Naive thymus-derived CD8-positive, alpha-beta T cell (primary cell): Measurements from ENCODE around the gene ASF1A. TPM values are rescaled to one million over a fixed set of nuclear protein-coding genes. Genes with fewer than 3 reads are reported as not detected.

Experiments
- ATAC-seq, 2 donors: fragments of 150-1000 bp; cut with Tn5 transposase in 1 of 2; sonication (Bioruptor Pico), chemical (Tn5 transposase) in 1 of 2; 1 replicate in 1 of 2; 2 replicates in 1 of 2; pipeline ENCODE4 v1.10.0; 2021; ENCODE audit warnings: mild to moderate bottlenecking in 2 of 2, moderate library complexity in 2 of 2
- POLR2A ChIA-PET: fragments of 350-600 bp; sonication (Branson Sonifier 250); formaldehyde crosslinking; loops from one replicate; lab custom pipeline; 2021; ENCODE audit warnings: antibody characterized with exemption; lab: Charles Lee
- DNase-seq, 10 donors: peaks; one replicate each; pipeline versions ENCODE4 v3.0.0 to v3.0.0-alpha.2; 2020 to 2022
- H3K27ac Mint-ChIP-seq, 10 donors: one replicate each; pipeline ENCODE4 v1.8.0; 2020 to 2022; ENCODE audit warnings: mild to moderate bottlenecking in 10 of 10, mixed read lengths in 10 of 10, moderate library complexity in 4 of 10, inconsistent platforms in 1 of 10
- H3K27me3 Mint-ChIP-seq, 5 donors: one replicate each; pipeline ENCODE4 v1.8.0; 2021 to 2022; ENCODE audit warnings: mixed read lengths in 5 of 5
- H3K36me3 Mint-ChIP-seq, 3 donors: one replicate each; pipeline ENCODE4 v1.8.0; 2020 to 2022; ENCODE audit warnings: mixed read lengths in 3 of 3, mild to moderate bottlenecking in 2 of 3, inconsistent platforms in 1 of 3
- H3K4me1 Mint-ChIP-seq, 4 donors: one replicate each; pipeline ENCODE4 v1.8.0; 2021 to 2022; ENCODE audit warnings: mixed read lengths in 4 of 4
- H3K4me3 Mint-ChIP-seq, 10 donors: one replicate each; pipeline ENCODE4 v1.8.0; 2020 to 2022; ENCODE audit warnings: mild to moderate bottlenecking in 10 of 10, mixed read lengths in 10 of 10, moderate library complexity in 6 of 10, inconsistent platforms in 1 of 10
- H3K9me3 Mint-ChIP-seq, 9 donors: one replicate each; pipeline ENCODE4 v1.8.0; 2020 to 2022; ENCODE audit warnings: mixed read lengths in 9 of 9, mild to moderate bottlenecking in 3 of 9, inconsistent platforms in 1 of 9, moderate library complexity in 1 of 9
- polyA plus RNA-seq, 3 donors: library from polyadenylated mRNA; unstranded; fragments of 300-500 nt; fragmentation: Illumina TruSeq; gene quantifications; one replicate each; pipeline ENCODE4 v1.2.3, GENCODE V29; 2021
- total RNA-seq, 8 experiments: library from RNA in 2 of 8; stranded (reverse) in 2 of 8; gene quantifications; one replicate each; pipeline ENCODE4 v1.2.3 and lab custom pipeline; 2021 to 2026

ASF1A gene
- total and polyA plus RNA-seq, 5 experiments from 2014 or later, result 45.3 to 70.9 (median 58.8) TPM

DNA sequence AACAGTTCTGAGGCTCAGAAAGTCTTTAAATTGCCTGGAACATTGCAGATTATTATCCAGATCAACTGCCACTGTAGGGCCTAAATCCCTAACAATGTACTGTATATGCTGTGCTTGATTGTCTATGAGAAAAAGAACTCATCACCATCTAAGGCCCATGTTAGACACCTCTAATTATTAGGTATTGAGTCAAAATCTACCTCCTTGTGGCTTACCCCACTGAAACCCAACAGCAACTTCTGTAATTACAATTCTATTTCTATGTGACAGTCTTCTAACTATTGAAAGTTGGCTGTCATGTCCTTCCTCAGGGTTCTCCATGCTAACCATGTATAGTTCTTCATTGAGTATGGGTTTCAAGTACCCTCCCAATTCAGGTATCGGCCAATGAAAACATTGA, 27.1 kb downstream of the ASF1A start:
- Mint-ChIP-seq H3K27ac (peak overlapping the region in 1 of 10 donors; percentile 52), H3K36me3 (peaks cover 3 to 91% (median 27%) of the 10 kb centered on the region in 3 donors), H3K4me1 (peaks cover 0 to 4% (median 4%) of the 10 kb centered on the region in 4 donors), H3K9me3 (no peaks in the 10 kb centered on the region), H3K27me3 (no peaks in the 10 kb centered on the region), H3K4me3 (no peak overlapping the region)
- ATAC-seq, result no peak
- no peak for DNase-seq
- POLR2A ChIA-PET, result interaction anchor here (0.8 kb wide), 1 partner anchor 286 kb away, joined by 3 read pairs; no protein-coding TSS in a partner anchor

GRCh38 chr6:118923035-118923434, 29.1 kb downstream of the ASF1A start:
- ATAC-seq (no peak), DNase-seq (no peak)
- POLR2A ChIA-PET, result no interaction called here
- Mint-ChIP-seq H3K27ac (no peak overlapping the region), H3K4me1 (peaks cover 4 to 10% (median 5%) of the 10 kb centered on the region in 4 donors), H3K9me3 (no peaks in the 10 kb centered on the region), H3K36me3 (peaks cover 8 to 91% (median 33%) of the 10 kb centered on the region in 3 donors), H3K4me3 (no peak overlapping the region), H3K27me3 (no peaks in the 10 kb centered on the region)

DNA sequence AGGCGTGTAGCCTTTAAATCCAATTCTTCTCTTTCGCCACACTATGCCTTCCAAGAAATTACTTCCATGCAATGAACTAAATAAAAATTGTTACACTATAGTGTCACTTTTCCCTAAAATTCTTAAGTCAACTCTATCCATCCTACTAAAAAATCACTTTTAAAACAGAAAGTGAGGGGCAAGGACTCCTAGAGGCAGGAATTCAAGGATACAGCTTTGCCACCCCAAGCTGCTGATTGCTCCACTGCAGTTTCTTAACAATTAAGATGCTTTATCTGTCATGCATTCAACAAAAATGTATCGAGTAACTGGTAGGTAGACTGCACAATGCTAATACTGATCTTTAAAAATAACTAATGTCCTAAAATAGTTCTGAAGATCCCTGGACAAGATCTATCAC, 36.7 kb downstream of the ASF1A start:
- ATAC-seq (no peak), DNase-seq (no peak)
- H3K4me3 Mint-ChIP-seq, result no peak overlapping the region
- H3K27me3 Mint-ChIP-seq, result no peaks in the 10 kb centered on the region
- H3K9me3 Mint-ChIP-seq, result no peaks in the 10 kb centered on the region
- H3K27ac Mint-ChIP-seq, result no peak overlapping the region
- peaks cover 4 to 64% (median 25%) of the 10 kb centered on the region in 3 donors for H3K36me3 Mint-ChIP-seq
- peaks cover 10 to 42% (median 31%) of the 10 kb centered on the region in 4 donors for H3K4me1 Mint-ChIP-seq
- POLR2A ChIA-PET, result no interaction called here

GRCh38 chr6:118931436-118931835, 37.5 kb downstream of the ASF1A start:
- POLR2A ChIA-PET, result no interaction called here
- DNase-seq, result no peak
- no peak overlapping the region for H3K4me3 Mint-ChIP-seq
- peaks cover 4 to 60% (median 20%) of the 10 kb centered on the region in 3 donors for H3K36me3 Mint-ChIP-seq
- no peak for ATAC-seq
- peaks cover 11 to 44% (median 33%) of the 10 kb centered on the region in 4 donors for H3K4me1 Mint-ChIP-seq
- H3K9me3 Mint-ChIP-seq, result peaks cover 0 to 4% (median 0%) of the 10 kb centered on the region in 9 donors
- no peak overlapping the region for H3K27ac Mint-ChIP-seq
- no peaks in the 10 kb centered on the region for H3K27me3 Mint-ChIP-seq

DNA sequence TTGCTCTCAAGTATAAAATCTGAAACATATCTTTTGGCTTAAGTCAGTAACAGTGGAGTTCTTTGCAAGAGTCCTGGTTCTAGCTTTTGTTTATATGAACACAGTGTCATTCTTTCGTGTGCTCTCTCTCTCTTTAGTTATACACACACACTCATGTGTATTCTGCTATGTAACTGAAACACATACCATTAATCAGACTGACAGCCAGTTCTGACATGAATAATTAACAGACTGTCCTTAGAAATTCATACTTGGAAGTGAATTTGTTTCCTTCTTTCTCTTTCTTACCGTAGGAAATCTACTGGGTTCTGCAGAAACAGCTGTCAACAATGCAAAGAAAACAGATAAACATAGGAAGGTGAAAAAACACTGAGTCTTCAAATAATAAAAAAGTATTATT, 38.5 kb downstream of the ASF1A start:
- Mint-ChIP-seq H3K27ac (peak overlapping the region in 1 of 10 donors; percentile 75), H3K4me1 (peaks cover 15 to 53% (median 38%) of the 10 kb centered on the region in 4 donors), H3K36me3 (peaks cover 0 to 52% (median 20%) of the 10 kb centered on the region in 3 donors), H3K9me3 (peaks cover 0 to 14% (median 0%) of the 10 kb centered on the region in 9 donors), H3K4me3 (peak overlapping the region in 2 of 10 donors; percentile 86), H3K27me3 (no peaks in the 10 kb centered on the region)
- DNase-seq (no peak), ATAC-seq (no peak)
- POLR2A ChIA-PET, result interaction anchor here (0.6 kb wide), 1 partner anchor 144 kb away, joined by 3 read pairs; no protein-coding TSS in a partner anchor

DNA sequence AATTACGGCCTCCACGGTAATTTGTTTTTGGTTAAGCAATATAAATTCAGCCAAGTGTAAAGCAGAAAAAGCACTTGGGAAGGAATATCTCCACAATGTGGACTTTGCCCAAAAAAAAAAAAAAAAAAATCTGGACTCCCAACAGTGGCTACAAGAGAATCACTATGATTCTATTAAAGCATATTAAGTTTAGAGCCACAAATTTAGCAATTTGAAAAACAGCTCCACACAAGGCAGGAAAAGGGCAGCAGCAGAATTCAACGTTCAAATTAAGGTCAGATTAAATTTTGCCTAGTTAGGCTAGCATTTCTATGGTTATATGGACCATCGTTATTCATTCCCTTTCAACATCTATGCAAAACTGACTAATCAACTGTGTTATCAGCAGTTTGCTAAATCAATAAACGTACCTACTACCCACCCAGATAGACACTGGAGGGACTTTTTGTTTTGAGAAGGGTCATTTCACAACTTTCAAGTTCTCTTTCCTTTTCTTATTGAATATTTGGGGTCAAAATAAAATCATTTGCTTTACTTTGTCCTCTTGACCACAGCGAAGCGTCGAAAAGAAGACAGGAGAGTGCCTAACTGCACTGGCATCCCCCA, 40.0 kb downstream of the ASF1A start:
- peaks cover 5 to 39% (median 32%) of the 10 kb centered on the region in 3 donors for H3K36me3 Mint-ChIP-seq
- DNase-seq (no peak), ATAC-seq (no peak)
- no peaks in the 10 kb centered on the region for H3K27me3 Mint-ChIP-seq
- POLR2A ChIA-PET, result interaction anchor here (0.6 to 2.9 kb wide), 4 partner anchors 8 to 1291 kb away, joined by 3 to 51 read pairs (median 4); partner anchors contain the start of gene ASF1A
- peaks cover 15 to 55% (median 33%) of the 10 kb centered on the region in 4 donors for H3K4me1 Mint-ChIP-seq
- peaks cover 0 to 15% (median 0%) of the 10 kb centered on the region in 9 donors for H3K9me3 Mint-ChIP-seq
- peak overlapping the region; percentile 74 to 93 (median 87) for H3K4me3 Mint-ChIP-seq
- H3K27ac Mint-ChIP-seq, result peak overlapping the region; percentile 52 to 95 (median 87)

DNA sequence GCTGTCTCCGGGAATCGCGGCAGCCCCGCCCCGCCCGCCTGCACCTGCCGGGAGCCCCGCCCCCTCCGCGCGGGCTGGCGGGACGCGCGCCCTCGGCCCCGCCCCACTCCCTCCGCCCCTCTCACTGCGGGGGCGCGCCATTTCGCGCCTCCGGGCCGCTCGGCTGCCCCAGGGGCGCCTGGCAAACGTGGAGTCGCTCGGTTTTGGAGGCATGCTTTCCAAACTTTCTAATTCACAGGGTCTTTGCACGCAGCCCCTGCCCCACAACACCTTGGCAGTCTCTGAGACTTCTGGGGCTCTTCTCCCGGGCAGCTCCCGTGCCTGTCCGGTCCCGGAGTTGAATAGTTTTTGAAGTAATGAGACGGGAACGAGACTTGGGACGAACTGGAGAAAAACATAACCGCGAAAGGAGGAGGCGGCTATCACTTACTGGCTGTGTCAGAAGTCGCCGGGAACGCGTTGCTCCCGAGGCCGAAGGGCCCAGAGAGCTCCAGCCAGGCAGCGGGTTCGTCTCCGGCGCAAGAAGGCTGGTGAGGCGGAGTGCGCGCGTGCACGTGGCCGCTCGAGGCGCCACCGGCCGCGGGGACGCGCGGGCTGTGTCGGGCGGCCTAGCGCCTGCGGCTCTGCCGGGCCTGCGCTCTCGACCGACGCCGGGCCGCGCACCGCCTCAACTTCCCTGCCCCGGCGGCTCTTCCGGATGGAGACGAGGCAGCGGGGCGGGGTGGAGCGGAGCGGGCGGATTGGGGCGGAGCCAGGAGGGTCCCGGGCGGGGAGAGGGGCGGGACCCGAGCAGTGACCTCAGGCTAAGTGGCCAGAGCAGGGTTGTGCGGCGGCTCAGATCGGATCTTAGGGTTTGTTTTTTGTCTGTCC, 40.7 kb downstream of the ASF1A start, which contains the start of gene MCM9:
Gene MCM9, minus strand, starts transcription at position 699 of the 870 bp plus-strand sequence. CDS start 3,436 bp downstream, outside the sequence.
- POLR2A ChIA-PET, result interaction anchor here (0.6 to 2.9 kb wide), 9 partner anchors 9 to 1292 kb away, joined by 3 to 51 read pairs (median 4); partner anchors contain the start of gene ASF1A
- Mint-ChIP-seq H3K36me3 (peaks cover 8 to 37% (median 34%) of the 10 kb centered on the region in 3 donors), H3K9me3 (peaks cover 0 to 15% (median 0%) of the 10 kb centered on the region in 9 donors), H3K27ac (peak within 1 kb of the TSS; percentile 78 to 95 (median 91)), H3K27me3 (no peaks in the 10 kb centered on the region), H3K4me1 (peaks cover 15 to 55% (median 33%) of the 10 kb centered on the region in 4 donors), H3K4me3 (peak within 1 kb of the TSS; percentile 86 to 93 (median 90))
- peak; percentile 75 to 95 (median 86) for DNase-seq
- peak; percentile 88 to 91 for ATAC-seq

DNA sequence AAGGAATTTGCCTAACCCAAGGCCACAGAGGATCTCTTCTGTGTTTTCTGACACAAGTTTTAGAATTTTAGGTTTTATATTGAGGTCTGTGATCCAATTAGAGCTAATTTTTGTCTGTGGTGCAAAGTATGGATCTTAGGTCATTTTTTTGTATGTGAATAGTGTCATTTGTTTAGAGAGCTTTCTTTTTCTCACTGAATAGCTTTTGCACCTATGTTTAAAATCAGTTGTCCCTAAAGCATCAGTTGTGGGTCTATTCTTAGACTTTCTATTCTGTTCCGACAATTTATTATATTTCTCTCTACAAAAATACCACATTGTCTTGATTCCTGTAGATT, 41.3 kb downstream of the ASF1A start:
- POLR2A ChIA-PET, result interaction anchor here (0.6 to 2.9 kb wide), 7 partner anchors 9 to 135 kb away, joined by 3 to 51 read pairs (median 4); partner anchors contain the start of gene ASF1A
- peaks cover 17 to 55% (median 33%) of the 10 kb centered on the region in 4 donors for H3K4me1 Mint-ChIP-seq
- H3K27me3 Mint-ChIP-seq, result no peaks in the 10 kb centered on the region
- peak overlapping the region; percentile 78 to 95 (median 91) for H3K27ac Mint-ChIP-seq
- no peak for DNase-seq
- H3K9me3 Mint-ChIP-seq, result peaks cover 0 to 15% (median 0%) of the 10 kb centered on the region in 9 donors
- no peak for ATAC-seq
- peak overlapping the region; percentile 86 to 93 (median 90) for H3K4me3 Mint-ChIP-seq
- peaks cover 8 to 37% (median 30%) of the 10 kb centered on the region in 3 donors for H3K36me3 Mint-ChIP-seq

DNA sequence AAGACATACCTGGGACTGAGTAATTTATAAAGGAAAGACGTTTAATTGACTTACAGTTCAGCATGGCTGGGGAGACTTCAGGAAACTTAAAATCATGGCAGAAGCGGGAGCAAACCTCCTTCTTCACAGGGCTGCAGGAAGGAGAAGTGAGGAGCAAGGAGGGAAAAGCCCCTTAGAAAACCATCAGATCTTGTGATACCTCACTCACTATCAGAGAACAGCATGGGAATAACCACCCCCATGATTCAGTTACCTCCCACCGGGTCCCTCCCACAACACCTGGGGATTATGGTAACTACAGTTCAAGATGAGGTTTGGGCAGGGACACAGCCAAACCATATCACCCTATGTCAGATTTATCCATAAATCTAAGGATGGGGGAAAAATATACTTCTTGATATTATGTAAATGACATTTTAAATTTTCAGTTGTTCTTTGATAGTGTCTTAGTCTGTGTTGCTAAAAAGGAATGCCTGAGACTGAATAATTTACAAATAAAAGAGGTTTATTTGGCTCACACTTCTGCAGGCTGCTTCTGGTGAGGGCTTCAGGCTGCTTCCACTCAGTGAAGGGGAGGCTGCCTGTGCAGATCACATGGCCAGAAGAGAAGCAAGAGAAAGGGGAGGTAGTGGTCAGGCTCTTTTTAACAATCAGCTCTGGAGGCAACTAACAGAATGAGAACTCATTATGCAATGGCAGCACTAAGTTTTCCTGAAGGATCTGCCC, 42.2 kb downstream of the ASF1A start:
- H3K4me3 Mint-ChIP-seq, result peak overlapping the region; percentile 86 to 93 (median 90)
- H3K36me3 Mint-ChIP-seq, result peaks cover 8 to 34% (median 21%) of the 10 kb centered on the region in 3 donors
- peaks cover 17 to 55% (median 33%) of the 10 kb centered on the region in 4 donors for H3K4me1 Mint-ChIP-seq
- no peaks in the 10 kb centered on the region for H3K27me3 Mint-ChIP-seq
- POLR2A ChIA-PET, result no interaction called here
- H3K27ac Mint-ChIP-seq, result peak overlapping the region in 9 of 10 donors; percentile 45 to 95 (median 87)
- DNase-seq (no peak), ATAC-seq (no peak)
- peaks cover 0 to 15% (median 2%) of the 10 kb centered on the region in 9 donors for H3K9me3 Mint-ChIP-seq

- DNase-seq, result no peak
- H3K36me3 Mint-ChIP-seq, result peaks cover 4 to 49% (median 21%) of the 10 kb centered on the region in 3 donors
- H3K4me3 Mint-ChIP-seq, result no peak overlapping the region
- peak overlapping the region in 1 of 10 donors; percentile 15 for H3K27ac Mint-ChIP-seq
- H3K9me3 Mint-ChIP-seq, result peaks cover 2 to 41% (median 17%) of the 10 kb centered on the region in 9 donors
- ATAC-seq, result no peak
- POLR2A ChIA-PET, result no interaction called here
- peaks cover 10 to 28% (median 16%) of the 10 kb centered on the region in 4 donors for H3K4me1 Mint-ChIP-seq
- H3K27me3 Mint-ChIP-seq, result no peaks in the 10 kb centered on the region
These were observed 45.7 kb downstream of the ASF1A start for GRCh38 chr6:118939683-118940082.

- Mint-ChIP-seq H3K27ac (no peak overlapping the region), H3K4me3 (no peak overlapping the region), H3K4me1 (peaks cover 6 to 17% (median 10%) of the 10 kb centered on the region in 4 donors), H3K36me3 (peaks cover 4 to 51% (median 32%) of the 10 kb centered on the region in 3 donors), H3K9me3 (peaks cover 4 to 49% (median 27%) of the 10 kb centered on the region in 9 donors), H3K27me3 (no peaks in the 10 kb centered on the region)
- DNase-seq (no peak), ATAC-seq (no peak)
- POLR2A ChIA-PET, result no interaction called here
These were observed 46.8 kb downstream of the ASF1A start for GRCh38 chr6:118940770-118941169.

GRCh38 chr6:118945217-118945616, 51.3 kb downstream of the ASF1A start:
- Mint-ChIP-seq H3K9me3 (peaks cover 13 to 81% (median 59%) of the 10 kb centered on the region in 9 donors), H3K36me3 (peaks cover 8 to 53% (median 47%) of the 10 kb centered on the region in 3 donors), H3K4me3 (no peak overlapping the region), H3K4me1 (no peaks in the 10 kb centered on the region), H3K27me3 (no peaks in the 10 kb centered on the region), H3K27ac (no peak overlapping the region)
- POLR2A ChIA-PET, result no interaction called here
- ATAC-seq (no peak), DNase-seq (no peak)
